Measurements from ENCODE around the gene OBSCN.

GRCh38 chr1:228185641-228185965 lies 22.2 kb upstream of the OBSCN start:
- no peak for TF ChIP-seq CTCF (IDR thresholded peaks at IDR 0.05)
- no peak for TF ChIP-seq REST (IDR thresholded peaks at IDR 0.05; ENCODE audit: insufficient read depth in 1 of 2, low read depth in 2 of 2, low read length in 1 of 2)
- no peak for TF ChIP-seq SIN3A (IDR thresholded peaks at IDR 0.05; ENCODE audit: borderline replicate concordance, insufficient read depth, low read depth, low read length)
- TF ChIP-seq TCF7L2 (IDR thresholded peaks at IDR 0.05; ENCODE audit: low read depth, low read length), result no peak
